NCI-H524 (cell line): ENCODE measurements around the gene PCBD1.
"Not testable (repeated sequence)": the region's sequence is repeated elsewhere in the genome, so short reads cannot be mapped to it uniquely, and the experiment has no call there.

Experiments used
- DNase-seq, 2 experiments: peaks; one replicate each; lab custom pipeline; 2025; lab: John Stamatoyannopoulos, UW

The PCBD1 gene

GRCh38 chr10:70863470-70864160 is 24.8 kb downstream of the PCBD1 start:
- DNase-seq: no peak

GRCh38 chr10:70861495-70862197 is 26.7 kb downstream of the PCBD1 start:
- not testable (repeated sequence) for DNase-seq

GRCh38 chr10:70858759-70859158 is 29.6 kb downstream of the PCBD1 start:
- DNase-seq: no peak

- no peak for DNase-seq
Measured at GRCh38 chr10:70856454-70856853, 31.9 kb downstream of the PCBD1 start.

GRCh38 chr10:70853457-70853856 is 34.9 kb downstream of the PCBD1 start:
- no peak for DNase-seq

DNA sequence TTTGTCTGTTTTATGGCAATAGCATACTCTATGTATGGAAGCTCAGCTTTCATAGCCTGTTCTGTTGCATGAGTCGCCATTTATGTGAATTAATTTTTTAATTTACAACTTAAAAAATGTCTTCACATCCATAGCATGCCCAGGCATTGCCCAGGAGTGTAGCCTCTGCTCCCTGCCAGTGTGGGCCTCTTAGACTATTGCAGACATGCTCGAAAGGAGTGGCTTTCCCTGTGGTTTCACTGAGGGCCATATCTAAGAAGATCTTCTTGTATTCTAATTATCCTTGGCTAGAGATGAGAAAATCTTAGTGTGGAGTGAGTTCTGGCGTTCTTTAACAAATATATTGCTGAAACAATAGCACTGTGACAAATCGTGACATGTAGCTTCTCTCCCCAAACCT is 35.3 kb downstream of the PCBD1 start:
- DNase-seq: no peak

GRCh38 chr10:70851597-70852475 is 36.5 kb downstream of the PCBD1 start:
- DNase-seq: peak in 1 of 2 experiments; percentile 35

GRCh38 chr10:70850097-70850496 is 38.3 kb downstream of the PCBD1 start:
- no peak for DNase-seq

GRCh38 chr10:70849582-70850016 is 38.8 kb downstream of the PCBD1 start:
- no peak for DNase-seq

- DNase-seq: no peak
Measured at GRCh38 chr10:70847659-70848360, 40.6 kb downstream of the PCBD1 start.

- no peak for DNase-seq
Measured at GRCh38 chr10:70846795-70847194, 41.6 kb downstream of the PCBD1 start.

DNA sequence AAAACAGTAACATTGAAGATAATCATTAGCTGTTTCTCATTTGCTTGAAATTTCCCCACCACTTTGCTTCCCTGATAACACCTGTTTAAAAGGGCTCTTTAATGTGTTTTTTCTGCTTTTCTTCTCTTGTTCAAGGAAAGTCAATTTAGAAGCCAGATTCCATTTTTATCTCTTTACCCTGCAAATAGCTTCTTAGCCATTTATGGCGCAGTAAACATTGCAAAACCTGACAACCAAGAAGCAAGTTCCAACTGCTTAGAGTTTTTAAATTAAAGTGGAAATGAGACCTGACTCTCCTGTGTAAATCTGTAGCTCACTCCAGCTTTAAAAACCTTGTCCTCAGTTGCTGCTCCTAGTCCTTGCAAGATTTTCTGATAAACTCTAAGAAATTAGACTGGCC is 42.5 kb downstream of the PCBD1 start:
- DNase-seq: no peak

DNA sequence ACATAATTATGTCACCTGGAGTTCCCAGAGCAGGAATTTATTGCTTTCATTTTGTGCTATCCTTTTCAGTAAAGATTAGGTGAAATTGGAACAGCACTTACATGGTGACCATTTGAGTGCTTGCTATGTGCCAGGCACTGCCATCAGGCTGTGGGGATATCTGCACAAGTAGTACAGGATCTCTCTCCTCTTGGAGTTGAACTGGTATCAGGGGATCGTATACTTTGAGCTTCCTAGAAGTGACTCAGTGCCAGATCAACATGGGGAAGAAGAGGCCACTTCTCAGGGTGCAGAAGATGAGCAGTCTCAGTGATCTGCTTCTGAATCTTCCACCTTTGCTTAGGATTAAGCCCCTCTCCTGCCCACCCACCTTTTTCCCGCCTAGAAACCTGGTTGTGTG is 43.1 kb downstream of the PCBD1 start:
- DNase-seq: no peak

DNA sequence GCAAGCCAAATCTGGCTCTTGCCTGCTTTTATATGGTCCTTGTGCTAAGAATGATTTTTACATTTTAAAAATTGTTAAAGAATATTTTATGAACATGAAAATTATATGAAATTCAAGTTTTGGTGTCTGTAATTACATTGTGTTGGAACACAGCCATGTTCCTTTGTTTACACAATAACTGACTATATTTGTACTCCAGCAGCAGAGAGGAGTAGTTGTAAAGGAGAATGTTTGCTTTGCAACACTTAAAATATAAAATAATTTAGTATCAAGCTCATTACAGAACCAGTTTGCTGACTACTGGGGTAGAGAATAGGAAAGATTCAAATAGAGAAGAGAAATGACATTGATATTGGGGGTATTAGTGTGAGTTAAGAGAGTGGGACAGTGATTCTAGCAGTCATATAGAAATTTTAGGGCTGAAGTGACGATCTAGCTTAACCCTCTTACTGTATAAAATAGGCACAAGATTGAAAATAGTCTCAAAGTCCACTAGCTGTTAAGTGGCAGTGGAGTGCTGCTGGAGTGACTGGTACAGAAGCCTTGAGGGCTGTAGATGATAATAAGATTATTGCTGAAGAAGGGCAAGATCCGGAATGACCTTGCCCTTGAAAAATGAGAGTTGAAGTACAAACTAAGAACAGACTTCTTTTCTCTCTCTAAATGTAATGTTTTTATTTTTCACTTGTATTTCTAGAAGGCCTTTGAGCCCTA is 44.4 kb downstream of the PCBD1 start:
- no peak for DNase-seq

- DNase-seq: no peak
Measured at GRCh38 chr10:70843333-70843732, 45.0 kb downstream of the PCBD1 start.

- DNase-seq: no peak
Measured at GRCh38 chr10:70840836-70841235, 47.5 kb downstream of the PCBD1 start.

DNA sequence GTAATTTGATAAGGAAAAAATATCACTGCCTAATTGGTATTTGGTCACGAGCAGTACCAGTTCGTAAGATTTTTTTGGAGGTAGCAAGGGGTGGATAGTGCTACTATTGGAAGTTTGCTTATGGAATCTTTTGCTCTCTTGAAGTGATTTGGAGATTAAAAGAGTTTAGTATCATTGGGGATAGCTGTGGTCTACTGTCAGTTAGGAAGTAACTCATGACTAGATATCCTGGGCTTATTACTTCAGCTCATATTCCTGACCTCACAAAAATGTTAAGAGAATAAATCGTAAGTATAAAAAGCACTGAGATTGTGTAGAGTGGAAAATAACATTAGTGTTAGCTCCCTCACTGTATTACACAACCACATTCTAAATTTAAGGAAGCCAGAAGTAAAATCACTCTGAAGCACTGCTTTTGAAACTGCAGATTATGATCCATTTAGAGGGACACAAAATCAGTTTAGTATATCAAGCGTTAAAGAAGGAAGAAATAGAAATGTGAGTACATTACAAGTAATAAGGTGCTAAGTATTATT is 50.0 kb downstream of the PCBD1 start:
- no peak for DNase-seq

- no peak for DNase-seq
Measured at GRCh38 chr10:70837660-70838059, 50.7 kb downstream of the PCBD1 start.

DNA sequence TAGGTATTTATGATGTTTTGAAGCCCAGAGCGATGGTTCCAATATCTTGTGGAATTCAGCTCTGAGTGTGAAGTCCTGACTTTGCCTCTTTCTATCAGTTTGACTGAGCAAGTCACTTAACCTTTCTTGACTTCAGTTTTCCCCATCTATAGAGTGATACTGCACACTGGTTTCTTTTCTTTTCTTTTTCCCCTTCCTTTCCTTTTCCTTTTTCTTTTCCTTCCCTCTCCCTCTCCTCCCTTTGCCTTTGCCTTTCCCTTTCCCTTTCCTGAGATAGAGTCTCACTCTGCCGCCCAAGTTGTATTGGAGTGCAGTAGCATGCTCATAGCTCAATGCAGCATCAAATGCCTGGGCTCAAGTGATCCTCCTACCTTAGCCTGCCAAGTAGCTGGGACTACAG is 52.0 kb downstream of the PCBD1 start:
- no peak for DNase-seq

- no peak for DNase-seq
Measured at GRCh38 chr10:70834441-70835151, 53.8 kb downstream of the PCBD1 start.
